ENCODE data around the gene RCBTB1.

DNA sequence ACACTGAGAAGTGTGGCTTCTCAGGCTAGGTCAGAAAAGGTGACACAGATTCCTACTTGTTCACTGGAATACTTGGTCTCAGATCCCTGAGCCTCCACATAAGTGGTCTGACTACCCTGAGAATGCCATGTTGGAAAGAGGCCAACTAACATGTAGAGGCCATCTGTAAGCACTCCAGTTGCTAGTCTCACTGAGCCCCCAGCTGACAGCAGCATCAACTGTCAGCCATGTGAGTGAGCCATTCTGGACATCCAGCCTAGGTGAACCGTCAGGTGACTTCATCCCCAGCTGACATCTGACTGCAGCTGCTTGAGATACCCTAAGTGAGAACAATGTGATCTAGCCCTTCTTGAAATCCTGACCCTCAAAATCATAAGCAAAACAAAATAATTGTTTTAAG lies 24.8 kb upstream of the RCBTB1 start:
- TF ChIP-seq, protein P1, sequence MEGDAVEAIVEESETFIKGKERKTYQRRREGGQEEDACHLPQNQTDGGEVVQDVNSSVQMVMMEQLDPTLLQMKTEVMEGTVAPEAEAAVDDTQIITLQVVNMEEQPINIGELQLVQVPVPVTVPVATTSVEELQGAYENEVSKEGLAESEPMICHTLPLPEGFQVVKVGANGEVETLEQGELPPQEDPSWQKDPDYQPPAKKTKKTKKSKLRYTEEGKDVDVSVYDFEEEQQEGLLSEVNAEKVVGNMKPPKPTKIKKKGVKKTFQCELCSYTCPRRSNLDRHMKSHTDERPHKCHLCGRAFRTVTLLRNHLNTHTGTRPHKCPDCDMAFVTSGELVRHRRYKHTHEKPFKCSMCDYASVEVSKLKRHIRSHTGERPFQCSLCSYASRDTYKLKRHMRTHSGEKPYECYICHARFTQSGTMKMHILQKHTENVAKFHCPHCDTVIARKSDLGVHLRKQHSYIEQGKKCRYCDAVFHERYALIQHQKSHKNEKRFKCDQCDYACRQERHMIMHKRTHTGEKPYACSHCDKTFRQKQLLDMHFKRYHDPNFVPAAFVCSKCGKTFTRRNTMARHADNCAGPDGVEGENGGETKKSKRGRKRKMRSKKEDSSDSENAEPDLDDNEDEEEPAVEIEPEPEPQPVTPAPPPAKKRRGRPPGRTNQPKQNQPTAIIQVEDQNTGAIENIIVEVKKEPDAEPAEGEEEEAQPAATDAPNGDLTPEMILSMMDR (optimal IDR thresholded peaks at IDR 0.05 in 1 of 3, IDR thresholded peaks at IDR 0.05 in 1 of 3, conservative IDR thresholded peaks at IDR 0.05 in 1 of 3; ENCODE audit: extremely low read depth in 1 of 3, insufficient read depth in 2 of 3, low read length in 3 of 3) = no peak
- no peak for TF ChIP-seq EZH2 (IDR thresholded peaks at IDR 0.05; ENCODE audit: low read length)

All from keratinocyte (primary cell).